Medulla oblongata (tissue), 1 donor: ENCODE data around the gene WNT7A.

ENCODE experiments used
- DNase-seq: peaks from one replicate; pipeline ENCODE4 v3.0.0-alpha.2; 2015; ENCODE audit errors: extremely low spot score

Gene WNT7A

GRCh38 chr3:13884851-13885703 lies 5.2 kb upstream of the WNT7A start:
- no peak for DNase-seq

- no peak for DNase-seq
These were observed 3.8 kb upstream of the WNT7A start for GRCh38 chr3:13883681-13884080.

- DNase-seq: no peak
These were observed 3.0 kb upstream of the WNT7A start for GRCh38 chr3:13882876-13883275.

GRCh38 chr3:13881536-13882410 lies 1.9 kb upstream of the WNT7A start:
- DNase-seq: no peak

- DNase-seq: no peak
These were observed 913 bp upstream of the WNT7A start for GRCh38 chr3:13880811-13881156.

- DNase-seq: no peak
These were observed 547 bp downstream of the WNT7A start for GRCh38 chr3:13879102-13879945.

GRCh38 chr3:13878281-13879101 lies 1.4 kb downstream of the WNT7A start:
- no peak for DNase-seq

- no peak for DNase-seq
These were observed 2.0 kb downstream of the WNT7A start for GRCh38 chr3:13877911-13878280.

- DNase-seq: no peak
These were observed 3.3 kb downstream of the WNT7A start for GRCh38 chr3:13876451-13877100.

- peak; percentile 48 for DNase-seq
These were observed 5.0 kb downstream of the WNT7A start for GRCh38 chr3:13874891-13875290.

- no peak for DNase-seq
These were observed 6.1 kb downstream of the WNT7A start for GRCh38 chr3:13873818-13874217.

GRCh38 chr3:13872451-13872850 lies 7.4 kb downstream of the WNT7A start:
- peak; percentile 72 for DNase-seq

- no peak for DNase-seq
These were observed 8.1 kb downstream of the WNT7A start for GRCh38 chr3:13871791-13872190.

- no peak for DNase-seq
These were observed 9.0 kb downstream of the WNT7A start for GRCh38 chr3:13870902-13871301.

- DNase-seq: no peak
These were observed 10.0 kb downstream of the WNT7A start for GRCh38 chr3:13869761-13870343.

GRCh38 chr3:13868844-13869724 lies 10.8 kb downstream of the WNT7A start:
- DNase-seq: no peak

- DNase-seq: peak; percentile 35
These were observed 12.1 kb downstream of the WNT7A start for GRCh38 chr3:13867732-13868131.

GRCh38 chr3:13866041-13866965 lies 13.6 kb downstream of the WNT7A start:
- no peak for DNase-seq
